HCT116 (cell line): ENCODE results near the gene HAGH. TPM values are rescaled to one million over a fixed set of nuclear protein-coding genes. Genes with fewer than 3 reads are reported as not detected.

Source experiments
- ATAC-seq: fragments of 200-7000 bp; cut with Tn5 transposase; 2 replicates; pipeline ENCODE4 v1.9.1; 2020; ENCODE audit warnings: mild to moderate bottlenecking, moderate library complexity
- BruUV-seq: library from RNA; stranded (reverse); fragments of 400-500 nt; replicated peaks from 2 replicates; lab custom pipeline; 2021; lab: Mats Ljungman, UMichigan
- CTCF ChIA-PET: fragments of 300-600 bp; sonication (Branson Sonifier 250); formaldehyde crosslinking; loops from one replicate; lab custom pipeline; 2021; ENCODE audit warnings: antibody characterized with exemption; lab: Charles Lee
- POLR2A ChIA-PET: fragments of 300-600, 350-600 bp; sonication (Branson Sonifier 250); formaldehyde crosslinking; loops from one replicate; lab custom pipeline; 2021; ENCODE audit warnings: antibody characterized with exemption; lab: Charles Lee
- RAD21 ChIA-PET, 2 experiments: fragments of 300-600 bp; sonication (Branson Sonifier 250); formaldehyde crosslinking; loops; one replicate each; lab custom pipeline; 2023; ENCODE audit warnings: low total read pairs in 2 of 2; ENCODE audit not compliant: uncharacterized antibody in 2 of 2, unreplicated experiment in 2 of 2, low non-redundant PET in 1 of 2; lab: Charles Lee
- DNase-seq: peaks from one replicate; pipeline ENCODE4 v3.0.0-alpha.2; 2010; ENCODE audit warnings: low read depth, low spot score
- H2AFZ ChIP-seq: fragments of 200-600 bp; shearing (Covaris generic), sonication (generic); 2 replicates; pipeline ENCODE4 v1.6.1; 2017; ENCODE audit warnings: low read depth, mixed run types, mixed read lengths, antibody characterized with exemption, low read length; ENCODE audit not compliant: poor library complexity, severe bottlenecking
- H3K27ac ChIP-seq: 2 replicates; pipeline ENCODE4 v1.5.1; 2012; ENCODE audit warnings: low read depth, low read length
- H3K27me3 ChIP-seq: fragments of 200-600 bp; sonication (generic); 2 replicates; pipeline ENCODE4 v1.6.1; 2016; ENCODE audit warnings: mixed run types, low read length, mixed read lengths; ENCODE audit not compliant: insufficient read depth
- H3K36me3 ChIP-seq, 2 experiments: fragments of 200-500 bp in 1 of 2; fragments of 200-600 bp in 1 of 2; sonication (Bioruptor generic) in 1 of 2; sonication (generic) in 1 of 2; 2 replicates each; pipeline versions ENCODE4 v1.5.1 to v1.6.1; 2014 to 2016; ENCODE audit warnings: low read length in 2 of 2, inconsistent platforms in 1 of 2, mixed read lengths in 1 of 2, mixed run types in 1 of 2; ENCODE audit not compliant: insufficient read depth in 2 of 2, control insufficient read depth in 1 of 2
- H3K4me1 ChIP-seq, 2 experiments: fragments of 200-600 bp in 1 of 2; sonication (generic) in 1 of 2; 2 replicates each; pipeline versions ENCODE4 v1.5.1 to v1.6.1; 2012 to 2017; ENCODE audit warnings: low read length in 2 of 2, inconsistent platforms in 1 of 2, mild to moderate bottlenecking in 1 of 2, mixed read lengths in 1 of 2, mixed run types in 1 of 2, moderate library complexity in 1 of 2; ENCODE audit not compliant: insufficient read depth in 2 of 2, control insufficient read depth in 1 of 2
- H3K4me2 ChIP-seq: fragments of 200-600 bp; sonication (generic); 2 replicates; pipeline ENCODE4 v1.6.1; 2017; ENCODE audit warnings: mixed run types, low read length, mixed read lengths
- H3K4me3 ChIP-seq, 2 experiments: fragments of 200-600 bp in 1 of 2; sonication (generic) in 1 of 2; replicated peaks in 1 of 2; 2 replicates each; pipeline ENCODE4 v1.5.1; 2011 to 2016; ENCODE audit warnings: low read length in 2 of 2, control low read depth in 1 of 2, low read depth in 1 of 2, mild to moderate bottlenecking in 1 of 2, mixed read lengths in 1 of 2, mixed run types in 1 of 2
- H3K79me2 ChIP-seq: fragments of 200-600 bp; sonication (generic); 2 replicates; pipeline ENCODE4 v1.6.1; 2017; ENCODE audit warnings: mild to moderate bottlenecking, mixed run types, low read length, moderate library complexity, mixed read lengths; ENCODE audit not compliant: insufficient read depth
- H3K9ac ChIP-seq: fragments of 200-600 bp; sonication (generic); 2 replicates; pipeline ENCODE4 v1.6.1; 2016; ENCODE audit warnings: low read length, mixed read lengths
- H3K9me2 ChIP-seq: fragments of 200-600 bp; sonication (generic), shearing (Covaris generic); 2 replicates; pipeline ENCODE4 v1.6.1; 2017; ENCODE audit warnings: mixed run types, mild to moderate bottlenecking, moderate library complexity; ENCODE audit not compliant: insufficient read depth
- H3K9me3 ChIP-seq, 2 experiments: fragments of 200-500 bp in 1 of 2; fragments of 200-600 bp in 1 of 2; sonication (Bioruptor generic) in 1 of 2; sonication (generic) in 1 of 2; 2 replicates each; pipeline ENCODE4 v1.6.1; 2014 to 2017; ENCODE audit warnings: low read length in 2 of 2, mixed read lengths in 2 of 2, inconsistent platforms in 1 of 2, low read depth in 1 of 2, mild to moderate bottlenecking in 1 of 2, mixed run types in 1 of 2, moderate library complexity in 1 of 2; ENCODE audit not compliant: control insufficient read depth in 1 of 2, insufficient read depth in 1 of 2
- H4K20me1 ChIP-seq: fragments of 200-600 bp; sonication (generic), shearing (Covaris generic); 2 replicates; pipeline ENCODE4 v1.6.1; 2017; ENCODE audit warnings: mixed run types, mild to moderate bottlenecking, moderate library complexity; ENCODE audit not compliant: insufficient read depth
- EZH2 ChIP-seq: fragments of 200-600 bp; sonication (generic); IDR thresholded peaks from 2 replicates; pipeline ENCODE4 v1.6.1; 2017; ENCODE audit warnings: antibody characterized with exemption, mixed run types
- EZH2phosphoT487 ChIP-seq: fragments of 200-600 bp; IDR thresholded peaks from 2 replicates; pipeline ENCODE4 v1.6.1; 2018; ENCODE audit warnings: antibody characterized with exemption, borderline replicate concordance
- POLR2A ChIP-seq: IDR thresholded peaks from 2 replicates; pipeline ENCODE4 v1.7.0; 2011; ENCODE audit warnings: borderline replicate concordance; ENCODE audit not compliant: insufficient read depth, insufficient read length; ENCODE audit errors: extremely low read depth
- POLR2AphosphoS5 ChIP-seq: IDR thresholded peaks from 2 replicates; pipeline ENCODE4 v1.6.1; 2011; ENCODE audit warnings: mild to moderate bottlenecking, low read depth, low read length, moderate library complexity
- YY1 ChIP-seq: IDR thresholded peaks from 2 replicates; pipeline ENCODE4 v1.6.1; 2011; ENCODE audit warnings: low read length, low read depth, moderate library complexity, mild to moderate bottlenecking; ENCODE audit not compliant: insufficient replicate concordance; ENCODE audit errors: extremely low read depth
- ZFX ChIP-seq: fragments of 450-650 bp; IDR thresholded peaks from 2 replicates; pipeline ENCODE4 v1.6.1; 2017
- intact Hi-C: fragments of 100-400 bp; cut with micrococcal nuclease; formaldehyde crosslinking; loops from 2 replicates; pipeline ENCODE4 v1.10.0; 2022
- total RNA-seq: library from RNA; stranded (reverse); gene quantifications from one replicate; pipeline ENCODE4 v1.2.1, GENCODE V29; 2021; ENCODE audit not compliant: unreplicated experiment
- TF ChIP-seq, protein P1 (sequence below), 3 experiments: fragments of 200-600 bp in 1 of 3; sonication (generic) in 1 of 3; IDR thresholded peaks in 2 of 3; conservative IDR thresholded peaks in 1 of 3; 2 replicates each; pipeline ENCODE4 v1.5.1; 2012 to 2017; ENCODE audit warnings: low read depth in 2 of 3, low read length in 2 of 3, antibody characterized with exemption in 1 of 3, borderline replicate concordance in 1 of 3, control low read depth in 1 of 3, mild to moderate bottlenecking in 1 of 3, mixed read lengths in 1 of 3, mixed run types in 1 of 3, moderate library complexity in 1 of 3; ENCODE audit not compliant: insufficient read depth in 1 of 3
- TF ChIP-seq, protein P2 (sequence below): IDR thresholded peaks from 2 replicates; pipeline ENCODE4 v1.6.1; 2011; ENCODE audit warnings: mild to moderate bottlenecking, low read length, moderate library complexity; ENCODE audit not compliant: insufficient replicate concordance; ENCODE audit errors: extremely low read depth

Gene HAGH
- total RNA-seq, 1 experiment from 2014 or later = 39.1 TPM

DNA sequence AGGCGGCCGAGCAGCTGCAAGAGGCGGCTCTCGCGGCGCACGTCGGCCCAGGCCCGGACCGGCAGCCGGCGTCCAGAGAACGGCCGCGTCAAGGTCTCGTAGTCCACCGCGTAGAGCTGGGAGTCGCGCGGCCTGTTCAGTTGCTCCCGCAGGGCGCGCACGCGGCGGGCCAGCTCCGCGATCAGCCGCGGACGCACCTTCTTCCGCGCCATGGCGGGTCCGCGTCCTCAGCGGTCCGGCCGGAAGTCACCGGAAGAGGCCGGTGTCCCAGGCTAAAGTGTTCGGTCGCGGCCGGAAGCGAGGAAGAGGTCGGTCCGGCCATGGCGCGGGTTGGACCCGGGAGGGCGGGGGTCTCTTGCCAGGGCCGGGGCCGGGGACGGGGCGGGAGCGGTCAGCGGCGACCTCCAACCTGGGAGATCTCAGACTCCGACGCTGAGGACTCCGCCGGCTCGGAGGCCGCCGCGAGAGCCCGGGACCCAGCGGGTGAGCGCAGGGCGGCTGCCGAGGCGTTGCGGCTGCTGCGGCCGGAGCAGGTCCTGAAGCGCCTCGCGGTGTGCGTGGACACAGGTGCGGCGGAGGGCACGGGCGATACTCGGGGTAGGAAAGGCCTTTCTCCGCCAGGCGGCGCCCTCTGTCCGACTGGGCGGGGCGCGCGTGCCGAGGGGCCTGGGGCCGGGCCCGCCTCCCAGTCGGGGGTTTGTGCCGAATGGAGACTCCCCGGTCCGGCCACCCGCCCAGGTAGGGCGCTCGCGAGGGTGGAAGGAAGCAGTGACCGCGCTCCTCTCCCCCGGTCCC is 53.5 kb downstream of the HAGH start, which contains the start of gene MRPS34:
Gene MRPS34, minus strand, starts transcription at position 227 of the 795 bp plus-strand sequence. Its CDS starts 15 bp downstream, at position 212.
- H3K9me2 ChIP-seq = no peaks in the 10 kb centered on the region
- CTCF ChIA-PET = interaction anchor here (0.7 to 1.9 kb wide), 5 partner anchors 9 to 95 kb away, joined by 3 to 13 read pairs (median 5); partner anchors contain the start of genes FAHD1, HAGH, JPT2 and MAPK8IP3
- peaks cover 5% of the 10 kb centered on the region; the same call in 1 of the 2 replicates for H4K20me1 ChIP-seq
- DNase-seq = peak; percentile 80
- peak; percentile 92 for TF ChIP-seq YY1
- peak; percentile 89 for TF ChIP-seq ZFX
- TF ChIP-seq POLR2A = peak; percentile 63
- TF ChIP-seq EZH2phosphoT487 = no peak
- TF ChIP-seq, protein P1, sequence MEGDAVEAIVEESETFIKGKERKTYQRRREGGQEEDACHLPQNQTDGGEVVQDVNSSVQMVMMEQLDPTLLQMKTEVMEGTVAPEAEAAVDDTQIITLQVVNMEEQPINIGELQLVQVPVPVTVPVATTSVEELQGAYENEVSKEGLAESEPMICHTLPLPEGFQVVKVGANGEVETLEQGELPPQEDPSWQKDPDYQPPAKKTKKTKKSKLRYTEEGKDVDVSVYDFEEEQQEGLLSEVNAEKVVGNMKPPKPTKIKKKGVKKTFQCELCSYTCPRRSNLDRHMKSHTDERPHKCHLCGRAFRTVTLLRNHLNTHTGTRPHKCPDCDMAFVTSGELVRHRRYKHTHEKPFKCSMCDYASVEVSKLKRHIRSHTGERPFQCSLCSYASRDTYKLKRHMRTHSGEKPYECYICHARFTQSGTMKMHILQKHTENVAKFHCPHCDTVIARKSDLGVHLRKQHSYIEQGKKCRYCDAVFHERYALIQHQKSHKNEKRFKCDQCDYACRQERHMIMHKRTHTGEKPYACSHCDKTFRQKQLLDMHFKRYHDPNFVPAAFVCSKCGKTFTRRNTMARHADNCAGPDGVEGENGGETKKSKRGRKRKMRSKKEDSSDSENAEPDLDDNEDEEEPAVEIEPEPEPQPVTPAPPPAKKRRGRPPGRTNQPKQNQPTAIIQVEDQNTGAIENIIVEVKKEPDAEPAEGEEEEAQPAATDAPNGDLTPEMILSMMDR (IDR thresholded peaks at IDR 0.05 in 2 of 3, conservative IDR thresholded peaks at IDR 0.05 in 1 of 3; ENCODE audit: borderline replicate concordance in 1 of 3, insufficient read depth in 1 of 3, low read depth in 2 of 3, low read length in 2 of 3) = peak in 2 of 3 experiments; percentile 68 to 77; a peak in 4 of 6 replicates
- TF ChIP-seq POLR2AphosphoS5 = peak; percentile 80
- TF ChIP-seq, protein P2, sequence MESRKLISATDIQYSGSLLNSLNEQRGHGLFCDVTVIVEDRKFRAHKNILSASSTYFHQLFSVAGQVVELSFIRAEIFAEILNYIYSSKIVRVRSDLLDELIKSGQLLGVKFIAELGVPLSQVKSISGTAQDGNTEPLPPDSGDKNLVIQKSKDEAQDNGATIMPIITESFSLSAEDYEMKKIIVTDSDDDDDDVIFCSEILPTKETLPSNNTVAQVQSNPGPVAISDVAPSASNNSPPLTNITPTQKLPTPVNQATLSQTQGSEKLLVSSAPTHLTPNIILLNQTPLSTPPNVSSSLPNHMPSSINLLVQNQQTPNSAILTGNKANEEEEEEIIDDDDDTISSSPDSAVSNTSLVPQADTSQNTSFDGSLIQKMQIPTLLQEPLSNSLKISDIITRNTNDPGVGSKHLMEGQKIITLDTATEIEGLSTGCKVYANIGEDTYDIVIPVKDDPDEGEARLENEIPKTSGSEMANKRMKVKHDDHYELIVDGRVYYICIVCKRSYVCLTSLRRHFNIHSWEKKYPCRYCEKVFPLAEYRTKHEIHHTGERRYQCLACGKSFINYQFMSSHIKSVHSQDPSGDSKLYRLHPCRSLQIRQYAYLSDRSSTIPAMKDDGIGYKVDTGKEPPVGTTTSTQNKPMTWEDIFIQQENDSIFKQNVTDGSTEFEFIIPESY = peak; percentile 8
- no peak for TF ChIP-seq EZH2
- peak within 1 kb of the TSS; percentile 100 for H3K4me2 ChIP-seq
- no peaks in the 10 kb centered on the region for H3K27me3 ChIP-seq
- POLR2A ChIA-PET = interaction anchor here (3.5 kb wide), 1 partner anchor 9 kb away, joined by 23 read pairs; the partner anchor contains the start of genes NUBP2 and SPSB3
- peak within 1 kb of the TSS; percentile 95 for H3K27ac ChIP-seq
- peak within 1 kb of the TSS; percentile 93 for H3K9ac ChIP-seq
- peak; percentile 56 for ATAC-seq
- intact Hi-C loops = loop anchor here (1.0 kb wide), 1 partner anchor 9 kb away; the partner anchor contains the start of genes NUBP2 and SPSB3
- BruUV-seq = no TSS peak
- H2AFZ ChIP-seq = no peak within 1 kb of the TSS
- peak within 1 kb of the TSS; percentile 88 to 97 for H3K4me3 ChIP-seq
- RAD21 ChIA-PET = no interaction called here
- no peaks in the 10 kb centered on the region for H3K9me3 ChIP-seq
- peaks cover 14 to 29% of the 10 kb centered on the region in 2 experiments for H3K4me1 ChIP-seq
- peaks cover 52% of the 10 kb centered on the region for H3K79me2 ChIP-seq
- peaks cover 0 to 8% of the 10 kb centered on the region in 2 experiments; a peak in 3 of 4 replicates for H3K36me3 ChIP-seq
